ENCODE measurements around the gene ERICH3.
A peak's percentile ranks its signal among the peaks of the same experiment; 100 is the strongest.

Gene ERICH3, protein sequence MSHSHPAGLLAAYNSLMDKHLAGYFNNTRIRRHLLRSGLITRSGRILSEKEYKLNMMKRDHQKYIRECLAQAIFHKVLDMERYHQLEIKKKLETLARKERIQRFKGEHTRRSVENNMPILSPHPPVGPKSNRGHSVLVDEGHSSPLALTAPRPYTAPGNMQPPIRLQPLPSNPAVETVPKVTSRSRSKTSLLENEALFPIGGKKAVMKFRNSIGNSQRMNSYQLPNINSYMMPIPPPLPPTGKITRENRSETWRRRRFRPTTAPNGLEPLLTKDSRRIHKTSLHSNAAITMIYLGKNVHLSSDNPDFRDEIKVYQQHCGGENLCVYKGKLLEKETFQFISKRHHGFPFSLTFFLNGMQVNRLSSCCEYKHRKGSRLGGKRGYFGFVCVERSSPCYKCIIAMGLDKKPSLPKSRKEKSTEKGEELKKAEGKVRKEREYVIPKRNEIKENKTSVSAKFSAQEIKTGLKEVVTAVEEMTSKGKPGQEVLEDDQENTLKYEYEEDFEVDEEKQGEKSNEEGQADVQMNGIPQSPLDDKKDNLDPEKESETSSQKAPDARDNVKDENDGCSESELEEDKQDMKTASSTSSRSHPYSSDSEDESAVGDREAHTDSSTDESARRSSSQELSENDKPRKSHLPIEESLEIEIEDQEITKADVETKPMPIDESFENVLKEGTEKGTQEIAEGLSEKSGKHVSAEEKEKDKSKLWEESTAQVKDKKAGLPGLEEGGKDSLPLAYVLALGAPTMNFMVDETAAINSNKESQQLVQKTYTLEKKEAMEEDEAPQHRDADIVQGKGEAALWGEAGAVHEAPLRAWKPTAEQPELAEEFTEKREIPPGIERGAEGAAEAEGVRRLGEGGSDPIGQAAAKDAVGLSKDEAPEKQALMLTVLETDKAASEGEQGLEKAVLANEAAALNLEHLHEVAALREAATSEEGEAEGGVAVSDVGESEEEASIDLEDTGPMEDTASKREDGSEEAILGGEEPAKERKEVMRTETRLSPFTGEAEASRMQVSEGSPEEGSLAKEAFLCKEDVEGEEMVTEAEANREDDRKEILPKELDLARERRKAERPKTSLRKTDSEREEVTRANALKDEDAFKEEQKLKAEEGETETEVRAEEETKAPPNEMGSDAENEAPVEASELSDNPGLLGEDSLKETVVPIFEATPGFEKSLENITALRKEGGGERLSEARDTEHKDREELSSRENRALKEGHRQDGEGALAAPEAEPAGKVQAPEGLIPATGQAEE (N-terminal part only)

DNA sequence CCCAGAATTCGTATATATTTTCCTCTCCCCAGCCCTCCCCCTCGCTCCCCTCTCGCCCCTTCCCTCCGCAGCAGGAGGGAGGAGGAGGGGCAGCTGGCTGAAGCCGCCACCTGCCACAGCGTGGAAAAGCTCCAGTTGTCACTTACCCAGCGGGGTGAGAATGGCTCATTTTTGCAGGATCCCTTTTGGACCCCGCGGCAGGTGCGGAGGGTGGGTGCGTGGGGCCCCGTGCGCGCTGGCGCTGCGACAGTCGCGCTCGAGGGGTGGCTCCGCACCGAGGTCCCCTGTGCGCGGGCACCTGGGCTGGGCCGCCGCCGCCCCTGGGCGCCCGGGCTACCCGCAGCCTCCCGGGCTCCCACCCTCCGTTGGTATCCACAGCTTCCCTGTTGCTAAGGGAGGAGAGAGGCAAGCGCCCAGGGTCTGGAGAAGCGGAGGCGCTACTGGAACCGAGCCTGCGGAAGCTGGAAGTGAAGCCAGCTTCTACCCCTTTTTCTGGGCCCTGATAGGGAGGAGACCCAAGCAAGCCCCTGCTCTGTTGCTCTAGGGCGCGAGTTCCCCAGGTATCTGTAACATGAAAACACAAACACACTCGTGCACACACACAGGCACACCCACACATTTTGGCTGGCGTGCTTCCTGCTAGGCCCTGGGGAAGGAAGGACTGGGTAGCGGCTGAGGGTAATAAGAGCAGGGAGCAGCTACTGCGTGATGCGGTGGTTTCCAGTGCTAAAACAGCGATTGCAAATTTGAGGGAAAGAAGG, at the start of gene ERICH3:
Gene ERICH3 (minus strand): TSS at position 442 of the 761 bp plus-strand sequence. CDS start 273 bp downstream, at position 169.
- Histone ChIP-seq H3K27ac (ENCODE audit: low read depth, low read length) (no peak within 1 kb of the TSS), H3K9ac (ENCODE audit: low read length) (no peak within 1 kb of the TSS), H3K4me1 (ENCODE audit: control insufficient read depth, insufficient read depth, low read length) (no peaks in the 10 kb centered on the region), H3K36me3 (ENCODE audit: control insufficient read depth, insufficient read depth, low read length) (no peaks in the 10 kb centered on the region), H3K27me3 (ENCODE audit: control insufficient read depth, insufficient read depth, low read length) (no peaks in the 10 kb centered on the region), H3K4me3 (ENCODE audit: low read length) (peak within 1 kb of the TSS; percentile 61)

DNA sequence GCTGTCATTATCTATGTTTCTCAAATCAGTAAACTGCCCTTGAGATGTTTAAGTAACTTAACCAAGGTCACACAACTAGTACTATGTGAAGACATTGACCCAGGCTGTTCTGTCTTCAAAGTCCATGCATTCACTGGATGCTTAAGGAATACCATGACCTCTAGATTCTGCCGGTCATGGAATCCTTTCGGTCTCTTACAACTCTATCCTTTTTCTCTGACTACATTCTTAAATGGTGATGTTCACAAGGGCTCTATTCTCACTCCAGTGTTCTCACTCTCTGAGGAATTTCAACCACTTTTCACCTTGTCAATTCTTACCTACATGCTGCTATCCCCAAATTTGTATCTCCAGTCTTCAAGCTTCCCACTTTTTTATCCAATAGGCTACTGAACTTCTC, 44.0 kb upstream of the ERICH3 start:
- peaks cover 12% of the 10 kb centered on the region for H3K36me3 ChIP-seq (ENCODE audit: control insufficient read depth, insufficient read depth, low read length)
- H3K27ac ChIP-seq (ENCODE audit: low read depth, low read length) = no peak overlapping the region
- no peaks in the 10 kb centered on the region for H3K27me3 ChIP-seq (ENCODE audit: control insufficient read depth, insufficient read depth, low read length)
- no peak overlapping the region for H3K9ac ChIP-seq (ENCODE audit: low read length)
- no peak overlapping the region for H3K4me3 ChIP-seq (ENCODE audit: low read length)
- peaks cover 2% of the 10 kb centered on the region for H3K4me1 ChIP-seq (ENCODE audit: control insufficient read depth, insufficient read depth, low read length)

GRCh38 chr1:74716822-74717221, 43.2 kb upstream of the ERICH3 start:
- Histone ChIP-seq H3K9ac (ENCODE audit: low read length) (no peak overlapping the region), H3K4me1 (ENCODE audit: control insufficient read depth, insufficient read depth, low read length) (peaks cover 2% of the 10 kb centered on the region), H3K36me3 (ENCODE audit: control insufficient read depth, insufficient read depth, low read length) (peaks cover 12% of the 10 kb centered on the region), H3K27ac (ENCODE audit: low read depth, low read length) (no peak overlapping the region), H3K27me3 (ENCODE audit: control insufficient read depth, insufficient read depth, low read length) (no peaks in the 10 kb centered on the region), H3K4me3 (ENCODE audit: low read length) (no peak overlapping the region)

GRCh38 chr1:74715806-74716205, 42.2 kb upstream of the ERICH3 start:
- peaks cover 6% of the 10 kb centered on the region for H3K36me3 ChIP-seq (ENCODE audit: control insufficient read depth, insufficient read depth, low read length)
- no peak overlapping the region for H3K27ac ChIP-seq (ENCODE audit: low read depth, low read length)
- no peak overlapping the region for H3K9ac ChIP-seq (ENCODE audit: low read length)
- H3K4me1 ChIP-seq (ENCODE audit: control insufficient read depth, insufficient read depth, low read length) = peaks cover 2% of the 10 kb centered on the region
- H3K27me3 ChIP-seq (ENCODE audit: control insufficient read depth, insufficient read depth, low read length) = no peaks in the 10 kb centered on the region
- no peak overlapping the region for H3K4me3 ChIP-seq (ENCODE audit: low read length)

GRCh38 chr1:74715236-74715502, 41.6 kb upstream of the ERICH3 start:
- H3K27me3 ChIP-seq (ENCODE audit: control insufficient read depth, insufficient read depth, low read length) = no peaks in the 10 kb centered on the region
- H3K36me3 ChIP-seq (ENCODE audit: control insufficient read depth, insufficient read depth, low read length) = peaks cover 6% of the 10 kb centered on the region
- no peak overlapping the region for H3K9ac ChIP-seq (ENCODE audit: low read length)
- H3K4me3 ChIP-seq (ENCODE audit: low read length) = no peak overlapping the region
- H3K4me1 ChIP-seq (ENCODE audit: control insufficient read depth, insufficient read depth, low read length) = peaks cover 2% of the 10 kb centered on the region
- H3K27ac ChIP-seq (ENCODE audit: low read depth, low read length) = no peak overlapping the region

GRCh38 chr1:74714429-74715235, 41.0 kb upstream of the ERICH3 start:
- H3K4me1 ChIP-seq (ENCODE audit: control insufficient read depth, insufficient read depth, low read length) = peaks cover 2% of the 10 kb centered on the region
- no peaks in the 10 kb centered on the region for H3K27me3 ChIP-seq (ENCODE audit: control insufficient read depth, insufficient read depth, low read length)
- peaks cover 6% of the 10 kb centered on the region for H3K36me3 ChIP-seq (ENCODE audit: control insufficient read depth, insufficient read depth, low read length)
- no peak overlapping the region for H3K4me3 ChIP-seq (ENCODE audit: low read length)
- H3K9ac ChIP-seq (ENCODE audit: low read length) = no peak overlapping the region
- no peak overlapping the region for H3K27ac ChIP-seq (ENCODE audit: low read depth, low read length)

DNA sequence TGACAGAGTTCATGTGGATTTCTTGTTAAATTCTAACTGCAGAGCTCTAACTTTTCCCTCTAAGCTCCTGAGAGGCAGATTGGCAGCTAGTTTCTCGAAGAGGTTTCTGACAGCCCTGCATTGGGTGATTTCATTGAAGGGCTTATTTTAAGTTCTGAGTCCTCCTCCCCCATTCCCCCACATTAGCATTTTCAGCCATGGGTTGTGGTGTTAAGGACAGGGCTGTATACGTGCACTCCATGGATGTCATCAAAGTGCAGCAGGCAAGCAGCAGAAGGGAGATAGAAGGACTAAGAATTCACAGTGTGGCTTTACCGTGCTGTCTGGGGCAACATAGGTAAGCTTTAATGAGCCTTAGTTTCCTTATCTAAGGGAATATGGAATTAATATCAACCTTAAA, 40.3 kb upstream of the ERICH3 start:
- Histone ChIP-seq H3K27me3 (ENCODE audit: control insufficient read depth, insufficient read depth, low read length) (no peaks in the 10 kb centered on the region), H3K9ac (ENCODE audit: low read length) (no peak overlapping the region), H3K4me3 (ENCODE audit: low read length) (no peak overlapping the region), H3K27ac (ENCODE audit: low read depth, low read length) (no peak overlapping the region), H3K4me1 (ENCODE audit: control insufficient read depth, insufficient read depth, low read length) (peaks cover 2% of the 10 kb centered on the region), H3K36me3 (ENCODE audit: control insufficient read depth, insufficient read depth, low read length) (peaks cover 6% of the 10 kb centered on the region)

DNA sequence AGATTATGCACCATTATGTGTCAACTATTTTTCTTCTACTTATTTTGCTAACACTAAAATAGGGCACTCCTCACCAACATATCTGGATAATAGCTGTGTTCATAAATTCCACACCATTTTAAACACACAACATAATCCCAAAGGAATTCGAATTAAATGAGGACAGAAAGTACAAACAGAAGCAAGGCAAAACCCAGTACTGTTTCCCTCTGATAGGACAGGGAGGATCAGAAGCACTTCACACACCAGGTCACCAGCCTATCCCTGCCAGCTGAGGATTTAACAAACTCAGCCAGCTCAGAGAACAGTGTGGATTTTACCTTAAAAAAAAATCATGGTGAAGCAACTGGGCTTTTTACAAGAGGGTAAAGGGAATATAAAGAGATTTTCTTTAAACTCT, 39.3 kb upstream of the ERICH3 start:
- Histone ChIP-seq H3K4me1 (ENCODE audit: control insufficient read depth, insufficient read depth, low read length) (peaks cover 2% of the 10 kb centered on the region), H3K9ac (ENCODE audit: low read length) (no peak overlapping the region), H3K27me3 (ENCODE audit: control insufficient read depth, insufficient read depth, low read length) (no peaks in the 10 kb centered on the region), H3K27ac (ENCODE audit: low read depth, low read length) (no peak overlapping the region), H3K36me3 (ENCODE audit: control insufficient read depth, insufficient read depth, low read length) (peaks cover 2% of the 10 kb centered on the region), H3K4me3 (ENCODE audit: low read length) (no peak overlapping the region)

DNA sequence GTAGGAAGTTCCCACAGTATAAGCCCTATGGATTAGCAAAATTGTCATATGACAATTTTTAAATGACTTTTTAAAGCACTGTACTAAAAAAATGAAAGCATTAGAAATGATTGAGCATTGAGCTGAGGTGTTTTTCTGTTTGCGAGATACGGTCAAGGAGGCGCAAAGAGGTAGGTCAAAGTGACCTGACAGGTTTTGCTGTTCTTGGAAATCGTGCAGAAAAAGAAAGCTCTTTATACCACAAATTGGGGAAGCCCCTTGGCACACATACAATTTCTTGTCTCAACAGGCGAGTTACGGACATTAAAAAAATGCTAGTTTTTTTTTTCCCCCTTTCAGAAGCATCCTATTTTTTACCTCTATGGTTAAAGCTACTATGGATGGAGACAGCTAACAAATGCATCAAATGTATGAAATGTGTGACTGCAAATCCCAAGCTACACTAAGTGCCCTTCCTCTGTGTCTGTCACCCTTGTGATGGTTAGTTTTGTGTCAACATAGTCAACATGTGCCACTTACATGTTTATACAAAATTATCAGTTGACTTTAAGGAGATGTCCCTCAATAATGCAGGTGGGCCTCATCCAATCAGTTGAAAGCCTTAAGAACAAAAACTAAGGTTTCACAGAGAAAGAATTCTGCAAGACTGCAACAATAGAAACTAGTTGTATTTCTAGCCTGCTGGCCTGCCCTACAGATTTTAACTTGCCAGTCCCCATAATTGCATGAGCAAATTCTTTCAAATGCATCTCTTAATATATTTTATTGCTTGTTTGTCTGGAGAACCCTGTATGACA, 30.0 kb upstream of the ERICH3 start:
- Histone ChIP-seq H3K9ac (ENCODE audit: low read length) (no peak overlapping the region), H3K27me3 (ENCODE audit: control insufficient read depth, insufficient read depth, low read length) (no peaks in the 10 kb centered on the region), H3K27ac (ENCODE audit: low read depth, low read length) (no peak overlapping the region), H3K4me3 (ENCODE audit: low read length) (no peak overlapping the region), H3K36me3 (ENCODE audit: control insufficient read depth, insufficient read depth, low read length) (no peaks in the 10 kb centered on the region), H3K4me1 (ENCODE audit: control insufficient read depth, insufficient read depth, low read length) (no peaks in the 10 kb centered on the region)

- Histone ChIP-seq H3K4me3 (ENCODE audit: low read length) (no peak overlapping the region), H3K9ac (ENCODE audit: low read length) (no peak overlapping the region), H3K36me3 (ENCODE audit: control insufficient read depth, insufficient read depth, low read length) (no peaks in the 10 kb centered on the region), H3K27ac (ENCODE audit: low read depth, low read length) (no peak overlapping the region), H3K27me3 (ENCODE audit: control insufficient read depth, insufficient read depth, low read length) (no peaks in the 10 kb centered on the region), H3K4me1 (ENCODE audit: control insufficient read depth, insufficient read depth, low read length) (no peaks in the 10 kb centered on the region)
These were observed 25.7 kb upstream of the ERICH3 start for GRCh38 chr1:74699331-74699730.

GRCh38 chr1:74697832-74698231, 24.2 kb upstream of the ERICH3 start:
- no peak overlapping the region for H3K4me3 ChIP-seq (ENCODE audit: low read length)
- no peaks in the 10 kb centered on the region for H3K36me3 ChIP-seq (ENCODE audit: control insufficient read depth, insufficient read depth, low read length)
- H3K9ac ChIP-seq (ENCODE audit: low read length) = no peak overlapping the region
- no peaks in the 10 kb centered on the region for H3K27me3 ChIP-seq (ENCODE audit: control insufficient read depth, insufficient read depth, low read length)
- H3K4me1 ChIP-seq (ENCODE audit: control insufficient read depth, insufficient read depth, low read length) = no peaks in the 10 kb centered on the region
- H3K27ac ChIP-seq (ENCODE audit: low read depth, low read length) = no peak overlapping the region

Measured in rectal smooth muscle tissue (tissue), 1 donor.